Measurements from ENCODE around the gene ZBTB43. TPM values are rescaled to one million over a fixed set of nuclear protein-coding genes. Genes with fewer than 3 reads are reported as not detected.

Gene ZBTB43
- total RNA-seq, 2 experiments from 2014 or later = 4.1 to 6.4 TPM

DNA sequence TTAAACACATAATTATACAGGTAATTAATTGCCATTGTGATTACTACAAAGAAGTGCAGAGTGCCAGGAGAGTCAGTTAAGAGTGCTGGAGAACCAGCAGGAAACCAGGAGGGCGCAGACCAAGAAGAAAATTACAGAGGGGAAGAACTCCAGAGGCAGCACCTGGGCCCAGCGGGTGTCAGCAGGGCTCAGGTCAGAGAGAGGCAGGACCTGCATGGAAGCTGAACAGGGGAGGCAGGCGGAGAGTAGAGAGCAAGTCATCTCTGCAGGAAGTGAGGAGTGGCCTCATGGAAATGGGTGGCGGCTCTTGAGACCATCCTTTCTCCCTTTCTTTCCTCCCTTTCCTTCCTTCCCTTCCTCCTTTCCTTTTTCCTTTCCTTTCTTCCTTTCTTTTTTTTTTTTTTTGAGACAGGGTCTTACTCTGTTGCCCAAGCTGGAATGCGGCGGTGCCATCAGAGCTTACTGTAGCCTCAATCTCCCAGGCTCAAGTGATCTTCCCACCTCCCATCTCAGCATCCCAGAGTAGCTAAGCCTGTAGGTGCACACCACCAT is 51.6 kb downstream of the ZBTB43 start:
- TF ChIP-seq, protein P1, sequence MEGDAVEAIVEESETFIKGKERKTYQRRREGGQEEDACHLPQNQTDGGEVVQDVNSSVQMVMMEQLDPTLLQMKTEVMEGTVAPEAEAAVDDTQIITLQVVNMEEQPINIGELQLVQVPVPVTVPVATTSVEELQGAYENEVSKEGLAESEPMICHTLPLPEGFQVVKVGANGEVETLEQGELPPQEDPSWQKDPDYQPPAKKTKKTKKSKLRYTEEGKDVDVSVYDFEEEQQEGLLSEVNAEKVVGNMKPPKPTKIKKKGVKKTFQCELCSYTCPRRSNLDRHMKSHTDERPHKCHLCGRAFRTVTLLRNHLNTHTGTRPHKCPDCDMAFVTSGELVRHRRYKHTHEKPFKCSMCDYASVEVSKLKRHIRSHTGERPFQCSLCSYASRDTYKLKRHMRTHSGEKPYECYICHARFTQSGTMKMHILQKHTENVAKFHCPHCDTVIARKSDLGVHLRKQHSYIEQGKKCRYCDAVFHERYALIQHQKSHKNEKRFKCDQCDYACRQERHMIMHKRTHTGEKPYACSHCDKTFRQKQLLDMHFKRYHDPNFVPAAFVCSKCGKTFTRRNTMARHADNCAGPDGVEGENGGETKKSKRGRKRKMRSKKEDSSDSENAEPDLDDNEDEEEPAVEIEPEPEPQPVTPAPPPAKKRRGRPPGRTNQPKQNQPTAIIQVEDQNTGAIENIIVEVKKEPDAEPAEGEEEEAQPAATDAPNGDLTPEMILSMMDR (conservative IDR thresholded peaks at IDR 0.05; ENCODE audit: low read length) = no peak
- TF ChIP-seq EZH2phosphoT487 (IDR thresholded peaks at IDR 0.05; ENCODE audit: borderline replicate concordance, low read depth, low read length) = no peak
- POLR2A ChIA-PET = interaction anchor here (0.7 kb wide), 1 partner anchor 59 kb away, joined by 3 read pairs; no protein-coding TSS in a partner anchor
- BruUV-seq (replicated peaks) = no TSS peak

DNA sequence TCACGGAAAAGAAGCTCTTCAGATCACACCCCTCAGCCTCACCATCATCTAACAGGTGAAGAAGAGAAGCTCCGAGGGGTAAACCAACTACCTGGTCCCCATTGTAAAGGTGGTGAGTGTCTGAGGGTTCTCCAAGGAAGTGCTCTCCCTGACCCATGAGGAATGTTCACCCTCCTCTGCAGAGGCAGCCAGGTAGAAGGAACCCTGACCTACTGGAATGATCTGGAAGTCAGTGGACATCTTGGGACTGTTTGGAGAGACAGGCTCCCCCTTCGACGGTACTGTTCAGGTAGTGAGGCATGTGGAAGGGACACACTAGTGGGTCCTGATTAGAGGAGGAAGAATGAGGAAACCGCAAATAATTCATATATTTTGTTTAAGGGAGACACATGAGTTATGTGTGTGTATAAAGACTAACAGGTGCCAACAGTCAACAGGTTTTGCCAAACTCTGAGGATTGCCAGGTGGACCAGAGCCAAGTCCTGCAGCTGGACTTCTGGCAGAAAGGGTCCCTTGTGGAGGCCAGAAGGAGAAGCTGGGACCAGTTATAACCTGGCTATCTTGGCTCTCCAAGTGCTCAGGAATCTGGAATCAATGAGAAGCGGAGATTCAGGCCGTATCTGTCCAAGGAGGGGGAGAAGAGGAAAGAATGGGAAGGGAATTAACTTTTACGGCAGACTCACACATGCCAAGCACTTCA is 52.6 kb downstream of the ZBTB43 start:
- BruUV-seq (replicated peaks) = no TSS peak
- Histone ChIP-seq H3K9me2 (ENCODE audit: insufficient read depth, low read length) (no peaks in the 10 kb centered on the region), H2AFZ (ENCODE audit: low read length) (no peak overlapping the region), H3K4me3 (ENCODE audit: low read depth, low read length, poor library complexity, severe bottlenecking) (no peak overlapping the region), H3K27ac (ENCODE audit: low read depth, low read length, poor library complexity, severe bottlenecking) (no peak overlapping the region), H3K9me3 (ENCODE audit: low read length) (no peaks in the 10 kb centered on the region), H3K4me2 (ENCODE audit: low read length) (no peak overlapping the region), H3K79me2 (ENCODE audit: insufficient read depth, low read depth, low read length) (peaks cover 14% of the 10 kb centered on the region; the same call in 1 of the 2 replicates), H4K20me1 (ENCODE audit: insufficient read depth, low read length) (peaks cover 2% of the 10 kb centered on the region; the same call in 1 of the 2 replicates), H3K4me1 (ENCODE audit: insufficient read depth, low read length, poor library complexity, severe bottlenecking) (peaks cover 19% of the 10 kb centered on the region), H3K36me3 (ENCODE audit: insufficient read depth, low read length) (no peaks in the 10 kb centered on the region)
- intact Hi-C loops (cut with micrococcal nuclease; ENCODE audit: unreplicated experiment) = no loop called here
- no peak for TF ChIP-seq EZH2phosphoT487 (IDR thresholded peaks at IDR 0.05; ENCODE audit: borderline replicate concordance, low read depth, low read length)
- TF ChIP-seq, protein P1 (conservative IDR thresholded peaks at IDR 0.05; ENCODE audit: low read length) = no peak
- ChIA-PET POLR2A (interaction anchor here (0.7 kb wide), 1 partner anchor 877 kb away, joined by 3 read pairs; no protein-coding TSS in a partner anchor), CTCF (ENCODE audit: unreplicated experiment) (no interaction called here)
- no peak for DNase-seq (ENCODE audit: low spot score)

More for the DNA sequence above, 51.6 kb downstream of the ZBTB43 start:
- Histone ChIP-seq H3K4me1 (ENCODE audit: insufficient read depth, low read length, poor library complexity, severe bottlenecking) (peaks cover 9% of the 10 kb centered on the region), H3K4me2 (ENCODE audit: low read length) (no peak overlapping the region), H3K36me3 (ENCODE audit: insufficient read depth, low read length) (no peaks in the 10 kb centered on the region), H3K79me2 (ENCODE audit: insufficient read depth, low read depth, low read length) (peaks cover 4% of the 10 kb centered on the region; the same call in 1 of the 2 replicates), H3K4me3 (ENCODE audit: low read depth, low read length, poor library complexity, severe bottlenecking) (no peak overlapping the region), H3K9me2 (ENCODE audit: insufficient read depth, low read length) (no peaks in the 10 kb centered on the region), H4K20me1 (ENCODE audit: insufficient read depth, low read length) (no peaks in the 10 kb centered on the region), H3K9me3 (ENCODE audit: low read length) (no peaks in the 10 kb centered on the region), H2AFZ (ENCODE audit: low read length) (no peak overlapping the region), H3K27ac (ENCODE audit: low read depth, low read length, poor library complexity, severe bottlenecking) (no peak overlapping the region)
- intact Hi-C loops (cut with micrococcal nuclease; ENCODE audit: unreplicated experiment) = no loop called here
- no peak for DNase-seq (ENCODE audit: low spot score)
- CTCF ChIA-PET (ENCODE audit: unreplicated experiment) = no interaction called here

DNA sequence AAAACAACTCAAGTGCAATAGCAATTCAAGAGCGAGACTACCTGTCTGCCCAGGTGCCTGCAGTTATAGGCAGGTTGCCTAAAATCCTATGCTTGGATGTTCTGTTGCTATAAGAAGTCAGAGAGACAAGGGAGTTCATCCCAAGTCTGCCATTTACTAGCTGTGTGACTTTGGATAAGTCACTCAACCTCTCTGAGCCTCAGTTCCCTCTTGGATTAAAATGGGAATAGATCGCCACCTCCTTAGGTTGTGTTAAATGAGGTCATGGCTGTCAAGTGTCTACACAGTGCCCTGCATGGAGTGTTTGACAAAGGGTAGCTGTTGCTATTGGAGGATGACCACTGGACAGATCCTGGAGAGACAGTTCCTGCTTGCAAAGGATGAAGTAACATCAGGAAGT is 54.3 kb downstream of the ZBTB43 start:
- H3K4me2 ChIP-seq (ENCODE audit: low read length) = no peak overlapping the region
- POLR2A ChIA-PET = no interaction called here
- CTCF ChIA-PET (ENCODE audit: unreplicated experiment) = no interaction called here

More for the DNA sequence above, 54.3 kb downstream of the ZBTB43 start:
- Histone ChIP-seq H3K27ac (ENCODE audit: low read depth, low read length, poor library complexity, severe bottlenecking) (no peak overlapping the region), H4K20me1 (ENCODE audit: insufficient read depth, low read length) (peaks cover 14% of the 10 kb centered on the region; the same call in 1 of the 2 replicates), H3K79me2 (ENCODE audit: insufficient read depth, low read depth, low read length) (peaks cover 26% of the 10 kb centered on the region; the same call in 1 of the 2 replicates), H3K4me3 (ENCODE audit: low read depth, low read length, poor library complexity, severe bottlenecking) (no peak overlapping the region), H3K4me1 (ENCODE audit: insufficient read depth, low read length, poor library complexity, severe bottlenecking) (peaks cover 30% of the 10 kb centered on the region), H3K9me3 (ENCODE audit: low read length) (no peaks in the 10 kb centered on the region), H2AFZ (ENCODE audit: low read length) (no peak overlapping the region), H3K36me3 (ENCODE audit: insufficient read depth, low read length) (peaks cover 10% of the 10 kb centered on the region; the same call in 1 of the 2 replicates), H3K9me2 (ENCODE audit: insufficient read depth, low read length) (no peaks in the 10 kb centered on the region)
- no TSS peak for BruUV-seq (replicated peaks)
- TF ChIP-seq, protein P1 (conservative IDR thresholded peaks at IDR 0.05; ENCODE audit: low read length) = no peak
- TF ChIP-seq EZH2phosphoT487 (IDR thresholded peaks at IDR 0.05; ENCODE audit: borderline replicate concordance, low read depth, low read length) = no peak
- DNase-seq (ENCODE audit: low spot score) = no peak
- intact Hi-C loops (cut with micrococcal nuclease; ENCODE audit: unreplicated experiment) = no loop called here

All from OCI-LY7 (cell line).